ENCODE data around the gene DDAH1.

DNA sequence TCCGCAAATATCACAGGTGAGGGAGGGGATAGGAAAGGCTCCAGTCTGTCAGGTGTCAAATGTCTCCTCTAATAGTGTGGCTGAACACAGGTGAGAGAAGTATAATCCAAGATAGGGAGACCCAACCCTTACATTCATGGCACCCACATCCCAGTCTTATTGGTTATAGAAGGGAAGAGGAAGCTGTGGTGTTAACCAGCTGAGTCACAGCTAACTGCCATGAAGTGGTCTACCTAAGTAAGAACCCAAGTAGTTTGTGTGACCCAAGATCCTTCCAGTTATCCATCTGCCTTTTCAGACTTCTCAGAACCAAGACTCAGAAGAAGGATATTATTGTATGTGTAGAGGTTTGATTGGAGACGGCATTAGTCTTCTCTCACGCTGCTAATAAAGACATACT is 37.1 kb downstream of the DDAH1 start:
- TF ChIP-seq EZH2 (IDR thresholded peaks at IDR 0.05; ENCODE audit: borderline replicate concordance, low read depth, low read length, severe bottlenecking) (no peak), POLR2AphosphoS5 (IDR thresholded peaks at IDR 0.05; ENCODE audit: insufficient read depth, low read depth, low read length) (no peak), GATA2 (IDR thresholded peaks at IDR 0.05; ENCODE audit: insufficient read depth, insufficient read length, low read depth, low read length) (no peak), FOS (IDR thresholded peaks at IDR 0.05; ENCODE audit: borderline replicate concordance, insufficient read depth, low read length) (no peak)
- TF ChIP-seq, protein P1, sequence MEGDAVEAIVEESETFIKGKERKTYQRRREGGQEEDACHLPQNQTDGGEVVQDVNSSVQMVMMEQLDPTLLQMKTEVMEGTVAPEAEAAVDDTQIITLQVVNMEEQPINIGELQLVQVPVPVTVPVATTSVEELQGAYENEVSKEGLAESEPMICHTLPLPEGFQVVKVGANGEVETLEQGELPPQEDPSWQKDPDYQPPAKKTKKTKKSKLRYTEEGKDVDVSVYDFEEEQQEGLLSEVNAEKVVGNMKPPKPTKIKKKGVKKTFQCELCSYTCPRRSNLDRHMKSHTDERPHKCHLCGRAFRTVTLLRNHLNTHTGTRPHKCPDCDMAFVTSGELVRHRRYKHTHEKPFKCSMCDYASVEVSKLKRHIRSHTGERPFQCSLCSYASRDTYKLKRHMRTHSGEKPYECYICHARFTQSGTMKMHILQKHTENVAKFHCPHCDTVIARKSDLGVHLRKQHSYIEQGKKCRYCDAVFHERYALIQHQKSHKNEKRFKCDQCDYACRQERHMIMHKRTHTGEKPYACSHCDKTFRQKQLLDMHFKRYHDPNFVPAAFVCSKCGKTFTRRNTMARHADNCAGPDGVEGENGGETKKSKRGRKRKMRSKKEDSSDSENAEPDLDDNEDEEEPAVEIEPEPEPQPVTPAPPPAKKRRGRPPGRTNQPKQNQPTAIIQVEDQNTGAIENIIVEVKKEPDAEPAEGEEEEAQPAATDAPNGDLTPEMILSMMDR (IDR thresholded peaks at IDR 0.05; ENCODE audit: extremely low read depth in 1 of 2, insufficient read depth in 1 of 2, low read depth in 1 of 2, low read length in 2 of 2), result no peak
